HCT116 (cell line): Measurements from ENCODE around the gene ADRM1. TPM values are rescaled to one million over a fixed set of nuclear protein-coding genes. Genes with fewer than 3 reads are reported as not detected.

Source experiments
- ATAC-seq: fragments of 200-7000 bp; cut with Tn5 transposase; 2 replicates; pipeline ENCODE4 v1.9.1; 2020; ENCODE audit warnings: mild to moderate bottlenecking, moderate library complexity
- BruUV-seq: library from RNA; stranded (reverse); fragments of 400-500 nt; replicated peaks from 2 replicates; lab custom pipeline; 2021; lab: Mats Ljungman, UMichigan
- CTCF ChIA-PET: fragments of 300-600 bp; sonication (Branson Sonifier 250); formaldehyde crosslinking; loops from one replicate; lab custom pipeline; 2021; ENCODE audit warnings: antibody characterized with exemption; lab: Charles Lee
- POLR2A ChIA-PET: fragments of 300-600, 350-600 bp; sonication (Branson Sonifier 250); formaldehyde crosslinking; loops from one replicate; lab custom pipeline; 2021; ENCODE audit warnings: antibody characterized with exemption; lab: Charles Lee
- RAD21 ChIA-PET, 2 experiments: fragments of 300-600 bp; sonication (Branson Sonifier 250); formaldehyde crosslinking; loops; one replicate each; lab custom pipeline; 2023; ENCODE audit warnings: low total read pairs in 2 of 2; ENCODE audit not compliant: uncharacterized antibody in 2 of 2, unreplicated experiment in 2 of 2, low non-redundant PET in 1 of 2; lab: Charles Lee
- DNase-seq: peaks from one replicate; pipeline ENCODE4 v3.0.0-alpha.2; 2010; ENCODE audit warnings: low read depth, low spot score
- H2AFZ ChIP-seq: fragments of 200-600 bp; shearing (Covaris generic), sonication (generic); 2 replicates; pipeline ENCODE4 v1.6.1; 2017; ENCODE audit warnings: low read depth, mixed run types, mixed read lengths, antibody characterized with exemption, low read length; ENCODE audit not compliant: poor library complexity, severe bottlenecking
- H3K27ac ChIP-seq: 2 replicates; pipeline ENCODE4 v1.5.1; 2012; ENCODE audit warnings: low read depth, low read length
- H3K27me3 ChIP-seq: fragments of 200-600 bp; sonication (generic); 2 replicates; pipeline ENCODE4 v1.6.1; 2016; ENCODE audit warnings: mixed run types, low read length, mixed read lengths; ENCODE audit not compliant: insufficient read depth
- H3K36me3 ChIP-seq, 2 experiments: fragments of 200-500 bp in 1 of 2; fragments of 200-600 bp in 1 of 2; sonication (Bioruptor generic) in 1 of 2; sonication (generic) in 1 of 2; 2 replicates each; pipeline versions ENCODE4 v1.5.1 to v1.6.1; 2014 to 2016; ENCODE audit warnings: low read length in 2 of 2, inconsistent platforms in 1 of 2, mixed read lengths in 1 of 2, mixed run types in 1 of 2; ENCODE audit not compliant: insufficient read depth in 2 of 2, control insufficient read depth in 1 of 2
- H3K4me1 ChIP-seq, 2 experiments: fragments of 200-600 bp in 1 of 2; sonication (generic) in 1 of 2; 2 replicates each; pipeline versions ENCODE4 v1.5.1 to v1.6.1; 2012 to 2017; ENCODE audit warnings: low read length in 2 of 2, inconsistent platforms in 1 of 2, mild to moderate bottlenecking in 1 of 2, mixed read lengths in 1 of 2, mixed run types in 1 of 2, moderate library complexity in 1 of 2; ENCODE audit not compliant: insufficient read depth in 2 of 2, control insufficient read depth in 1 of 2
- H3K4me2 ChIP-seq: fragments of 200-600 bp; sonication (generic); 2 replicates; pipeline ENCODE4 v1.6.1; 2017; ENCODE audit warnings: mixed run types, low read length, mixed read lengths
- H3K4me3 ChIP-seq, 2 experiments: fragments of 200-600 bp in 1 of 2; sonication (generic) in 1 of 2; replicated peaks in 1 of 2; 2 replicates each; pipeline ENCODE4 v1.5.1; 2011 to 2016; ENCODE audit warnings: low read length in 2 of 2, control low read depth in 1 of 2, low read depth in 1 of 2, mild to moderate bottlenecking in 1 of 2, mixed read lengths in 1 of 2, mixed run types in 1 of 2
- H3K79me2 ChIP-seq: fragments of 200-600 bp; sonication (generic); 2 replicates; pipeline ENCODE4 v1.6.1; 2017; ENCODE audit warnings: mild to moderate bottlenecking, mixed run types, low read length, moderate library complexity, mixed read lengths; ENCODE audit not compliant: insufficient read depth
- H3K9ac ChIP-seq: fragments of 200-600 bp; sonication (generic); 2 replicates; pipeline ENCODE4 v1.6.1; 2016; ENCODE audit warnings: low read length, mixed read lengths
- H3K9me2 ChIP-seq: fragments of 200-600 bp; sonication (generic), shearing (Covaris generic); 2 replicates; pipeline ENCODE4 v1.6.1; 2017; ENCODE audit warnings: mixed run types, mild to moderate bottlenecking, moderate library complexity; ENCODE audit not compliant: insufficient read depth
- H3K9me3 ChIP-seq, 2 experiments: fragments of 200-500 bp in 1 of 2; fragments of 200-600 bp in 1 of 2; sonication (Bioruptor generic) in 1 of 2; sonication (generic) in 1 of 2; 2 replicates each; pipeline ENCODE4 v1.6.1; 2014 to 2017; ENCODE audit warnings: low read length in 2 of 2, mixed read lengths in 2 of 2, inconsistent platforms in 1 of 2, low read depth in 1 of 2, mild to moderate bottlenecking in 1 of 2, mixed run types in 1 of 2, moderate library complexity in 1 of 2; ENCODE audit not compliant: control insufficient read depth in 1 of 2, insufficient read depth in 1 of 2
- H4K20me1 ChIP-seq: fragments of 200-600 bp; sonication (generic), shearing (Covaris generic); 2 replicates; pipeline ENCODE4 v1.6.1; 2017; ENCODE audit warnings: mixed run types, mild to moderate bottlenecking, moderate library complexity; ENCODE audit not compliant: insufficient read depth
- CEBPB ChIP-seq: IDR thresholded peaks from 2 replicates; pipeline ENCODE4 v1.6.1; 2012; ENCODE audit warnings: low read depth
- EZH2 ChIP-seq: fragments of 200-600 bp; sonication (generic); IDR thresholded peaks from 2 replicates; pipeline ENCODE4 v1.6.1; 2017; ENCODE audit warnings: antibody characterized with exemption, mixed run types
- EZH2phosphoT487 ChIP-seq: fragments of 200-600 bp; IDR thresholded peaks from 2 replicates; pipeline ENCODE4 v1.6.1; 2018; ENCODE audit warnings: antibody characterized with exemption, borderline replicate concordance
- JUND ChIP-seq: IDR thresholded peaks from 2 replicates; pipeline ENCODE4 v1.6.1; 2012
- POLR2A ChIP-seq: IDR thresholded peaks from 2 replicates; pipeline ENCODE4 v1.7.0; 2011; ENCODE audit warnings: borderline replicate concordance; ENCODE audit not compliant: insufficient read depth, insufficient read length; ENCODE audit errors: extremely low read depth
- RAD21 ChIP-seq: IDR thresholded peaks from 2 replicates; pipeline ENCODE4 v1.6.1; 2012; ENCODE audit warnings: low read depth, mild to moderate bottlenecking
- SP1 ChIP-seq: IDR thresholded peaks from 2 replicates; pipeline ENCODE4 v1.6.1; 2012; ENCODE audit warnings: low read depth
- TCF7L2 ChIP-seq: IDR thresholded peaks from 2 replicates; pipeline ENCODE4 v1.7.0; 2011; ENCODE audit warnings: borderline replicate concordance, inconsistent platforms; ENCODE audit not compliant: insufficient read depth, insufficient read length; ENCODE audit errors: extremely low read depth
- intact Hi-C: fragments of 100-400 bp; cut with micrococcal nuclease; formaldehyde crosslinking; loops from 2 replicates; pipeline ENCODE4 v1.10.0; 2022
- total RNA-seq: library from RNA; stranded (reverse); gene quantifications from one replicate; pipeline ENCODE4 v1.2.1, GENCODE V29; 2021; ENCODE audit not compliant: unreplicated experiment
- TF ChIP-seq, protein P1 (sequence below): IDR thresholded peaks from 2 replicates; pipeline ENCODE4 v1.6.1; 2012; ENCODE audit warnings: low read depth
- TF ChIP-seq, protein P2 (sequence below): IDR thresholded peaks from 2 replicates; pipeline ENCODE4 v1.6.1; 2012

Gene ADRM1
- total RNA-seq, 1 experiment from 2014 or later: 158 TPM

DNA sequence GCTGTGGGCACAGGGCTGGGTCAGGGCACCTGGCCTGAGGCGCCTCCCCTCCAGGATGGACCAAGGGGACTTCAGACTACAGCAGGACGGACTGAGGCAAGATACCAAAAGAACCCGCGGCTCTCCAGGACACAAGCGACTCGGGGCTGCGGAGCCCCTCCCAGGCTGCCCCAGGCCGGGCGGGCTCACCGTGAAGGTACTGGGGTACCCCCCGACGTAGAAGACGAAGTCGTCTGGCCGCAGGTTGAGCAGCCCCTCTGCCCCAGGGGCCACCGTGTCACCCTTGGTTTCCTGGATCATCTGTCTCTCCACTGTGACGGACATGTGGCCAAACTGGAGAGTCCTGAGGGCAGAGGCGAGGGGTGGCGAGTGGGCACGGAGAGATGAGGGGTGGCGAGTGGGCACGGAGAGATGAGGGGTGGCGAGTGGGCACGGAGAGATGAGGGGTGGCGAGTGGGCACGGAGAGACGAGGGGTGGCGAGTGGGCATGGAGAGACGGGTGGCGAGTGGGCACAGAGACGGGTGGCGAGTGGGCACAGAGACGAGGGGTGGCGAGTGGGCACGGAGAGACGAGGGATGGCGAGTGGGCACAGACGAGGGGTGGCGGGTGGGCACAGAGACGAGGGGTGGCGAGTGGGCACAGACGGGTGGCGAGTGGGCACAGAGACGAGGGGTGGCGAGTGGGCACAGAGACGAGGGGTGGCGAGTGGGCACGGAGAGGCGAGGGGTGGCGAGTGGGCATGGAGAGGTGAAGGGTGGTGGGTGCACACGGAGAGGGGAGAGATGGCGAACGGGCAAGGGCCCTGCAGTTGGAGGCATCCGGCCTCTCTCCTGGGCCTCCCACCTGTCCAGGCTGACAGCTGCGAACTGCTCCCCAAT, 10.9 kb downstream of the ADRM1 start:
- H3K27me3 ChIP-seq: no peaks in the 10 kb centered on the region
- H2AFZ ChIP-seq: no peak overlapping the region
- CTCF ChIA-PET: no interaction called here
- no peak overlapping the region for H3K4me3 ChIP-seq
- peaks cover 20 to 36% of the 10 kb centered on the region in 2 experiments for H3K36me3 ChIP-seq
- peaks cover 7% of the 10 kb centered on the region; the same call in 1 of the 2 replicates for H3K79me2 ChIP-seq
- RAD21 ChIA-PET: no interaction called here
- H3K4me1 ChIP-seq: no peaks in the 10 kb centered on the region
- no peak for DNase-seq
- POLR2A ChIA-PET: no interaction called here
- no TSS peak for BruUV-seq
- no peak overlapping the region for H3K27ac ChIP-seq
- H3K4me2 ChIP-seq: no peak overlapping the region
- no peaks in the 10 kb centered on the region for H4K20me1 ChIP-seq
- no peaks in the 10 kb centered on the region for H3K9me2 ChIP-seq
- no peak overlapping the region for H3K9ac ChIP-seq
- no peaks in the 10 kb centered on the region for H3K9me3 ChIP-seq
- no peak for TF ChIP-seq JUND
- TF ChIP-seq, protein P1, sequence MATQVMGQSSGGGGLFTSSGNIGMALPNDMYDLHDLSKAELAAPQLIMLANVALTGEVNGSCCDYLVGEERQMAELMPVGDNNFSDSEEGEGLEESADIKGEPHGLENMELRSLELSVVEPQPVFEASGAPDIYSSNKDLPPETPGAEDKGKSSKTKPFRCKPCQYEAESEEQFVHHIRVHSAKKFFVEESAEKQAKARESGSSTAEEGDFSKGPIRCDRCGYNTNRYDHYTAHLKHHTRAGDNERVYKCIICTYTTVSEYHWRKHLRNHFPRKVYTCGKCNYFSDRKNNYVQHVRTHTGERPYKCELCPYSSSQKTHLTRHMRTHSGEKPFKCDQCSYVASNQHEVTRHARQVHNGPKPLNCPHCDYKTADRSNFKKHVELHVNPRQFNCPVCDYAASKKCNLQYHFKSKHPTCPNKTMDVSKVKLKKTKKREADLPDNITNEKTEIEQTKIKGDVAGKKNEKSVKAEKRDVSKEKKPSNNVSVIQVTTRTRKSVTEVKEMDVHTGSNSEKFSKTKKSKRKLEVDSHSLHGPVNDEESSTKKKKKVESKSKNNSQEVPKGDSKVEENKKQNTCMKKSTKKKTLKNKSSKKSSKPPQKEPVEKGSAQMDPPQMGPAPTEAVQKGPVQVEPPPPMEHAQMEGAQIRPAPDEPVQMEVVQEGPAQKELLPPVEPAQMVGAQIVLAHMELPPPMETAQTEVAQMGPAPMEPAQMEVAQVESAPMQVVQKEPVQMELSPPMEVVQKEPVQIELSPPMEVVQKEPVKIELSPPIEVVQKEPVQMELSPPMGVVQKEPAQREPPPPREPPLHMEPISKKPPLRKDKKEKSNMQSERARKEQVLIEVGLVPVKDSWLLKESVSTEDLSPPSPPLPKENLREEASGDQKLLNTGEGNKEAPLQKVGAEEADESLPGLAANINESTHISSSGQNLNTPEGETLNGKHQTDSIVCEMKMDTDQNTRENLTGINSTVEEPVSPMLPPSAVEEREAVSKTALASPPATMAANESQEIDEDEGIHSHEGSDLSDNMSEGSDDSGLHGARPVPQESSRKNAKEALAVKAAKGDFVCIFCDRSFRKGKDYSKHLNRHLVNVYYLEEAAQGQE: no peak
- TF ChIP-seq EZH2: no peak
- no peak for TF ChIP-seq CEBPB
- no peak for TF ChIP-seq TCF7L2
- TF ChIP-seq RAD21: no peak
- no peak for TF ChIP-seq SP1
- no peak for TF ChIP-seq POLR2A
- TF ChIP-seq, protein P2, sequence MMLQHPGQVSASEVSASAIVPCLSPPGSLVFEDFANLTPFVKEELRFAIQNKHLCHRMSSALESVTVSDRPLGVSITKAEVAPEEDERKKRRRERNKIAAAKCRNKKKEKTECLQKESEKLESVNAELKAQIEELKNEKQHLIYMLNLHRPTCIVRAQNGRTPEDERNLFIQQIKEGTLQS: no peak
- no peak for TF ChIP-seq EZH2phosphoT487
- ATAC-seq: no peak
- intact Hi-C loops: no loop called here
